Measurements from ENCODE around the gene STRBP. TPM values are rescaled to one million over a fixed set of nuclear protein-coding genes. Genes with fewer than 3 reads are reported as not detected.

STRBP gene
- total RNA-seq, 1 experiment from 2014 or later: 74.0 TPM

GRCh38 chr9:123138163-123138562 lies 130.2 kb downstream of the STRBP start:
- Histone ChIP-seq H4K8ac (replicated peaks; ENCODE audit: insufficient read length, low read depth, low read length) (no peak overlapping the region), H3K4me2 (ENCODE audit: insufficient read depth, insufficient read length, low read length) (no peak overlapping the region), H3K79me1 (ENCODE audit: insufficient read depth, low read depth, low read length, poor library complexity, severe bottlenecking) (no peaks in the 10 kb centered on the region), H2BK20ac (ENCODE audit: low read depth, low read length, poor library complexity, severe bottlenecking) (no peak overlapping the region), H3K27ac (ENCODE audit: insufficient read length, low read depth, low read length) (no peak overlapping the region), H3K9me3 (ENCODE audit: control insufficient read depth, low read depth, low read length) (no peaks in the 10 kb centered on the region), H3K4me1 (ENCODE audit: insufficient read depth, low read length) (no peaks in the 10 kb centered on the region), H2AFZ (ENCODE audit: low read length) (no peak overlapping the region), H3K9ac (ENCODE audit: extremely low read depth, insufficient read length, low read length) (no peak overlapping the region), H2AK5ac (ENCODE audit: insufficient read length, low read length) (no peak overlapping the region), H2BK15ac (ENCODE audit: low read depth, low read length) (no peak overlapping the region), H3T11ph (ENCODE audit: low read length) (no peak overlapping the region), H2BK12ac (ENCODE audit: insufficient read length, low read depth, low read length) (no peak overlapping the region), H3K23ac (ENCODE audit: insufficient read length, low read depth, low read length) (no peak overlapping the region), H3K14ac (ENCODE audit: insufficient read depth, low read length) (no peak overlapping the region), H3K56ac (ENCODE audit: insufficient read length, low read depth, low read length) (no peak overlapping the region), H4K91ac (ENCODE audit: insufficient read length, low read depth, low read length) (no peak overlapping the region), H3K27me3 (ENCODE audit: insufficient read depth, low read length) (no peaks in the 10 kb centered on the region), H2BK5ac (ENCODE audit: insufficient read length, low read length) (no peak overlapping the region), H3K79me2 (ENCODE audit: insufficient read depth, low read length) (no peaks in the 10 kb centered on the region), H4K5ac (ENCODE audit: insufficient read length, low read depth, low read length) (no peak overlapping the region), H3K18ac (ENCODE audit: insufficient read length, low read depth, low read length) (no peak overlapping the region), H4K20me1 (ENCODE audit: control insufficient read depth, insufficient read depth, insufficient read length) (no peaks in the 10 kb centered on the region), H3K23me2 (ENCODE audit: insufficient read length, low read depth, low read length, poor library complexity, severe bottlenecking) (no peaks in the 10 kb centered on the region), H2BK120ac (ENCODE audit: low read depth, low read length, poor library complexity, severe bottlenecking) (no peak overlapping the region), H3K4ac (ENCODE audit: low read depth, low read length) (no peak overlapping the region)
- Mint-ChIP-seq H3K27ac (no peak overlapping the region), H3K4me3 (no peak overlapping the region), H3K4me1 (peaks cover 2% of the 10 kb centered on the region in 2 experiments; a peak in 2 of 4 replicates), H3K27me3 (ENCODE audit: low read depth) (no peaks in the 10 kb centered on the region), H3K9me3 (no peaks in the 10 kb centered on the region), H3K36me3 (ENCODE audit: insufficient read depth in 1 of 3, low read depth in 3 of 3) (peaks cover 10 to 26% (median 12%) of the 10 kb centered on the region in 3 experiments; a peak in 6 of 7 replicates)
- DNase-seq: no peak
- no CpG with 5 or more reads among the region's 2 CpGs for WGBS (ENCODE audit: extremely low coverage, insufficient read length, low lambda C conversion rate)
- no peak for TF ChIP-seq CTCF (conservative IDR thresholded peaks at IDR 0.05)
